ENCODE measurements around the gene SRSF11.

- TF ChIP-seq CTCF (IDR thresholded peaks at IDR 0.05) (no peak), POLR2AphosphoS5 (IDR thresholded peaks at IDR 0.05) (no peak), EP300 (IDR thresholded peaks at IDR 0.05) (no peak)
These were observed 12.9 kb upstream of the SRSF11 start for GRCh38 chr1:70208292-70208691.

Measured in stomach (tissue), 4 donors.